GM18951 (cell line): ENCODE data around the gene MYO1E.

Source experiments
- POLR2A ChIP-seq: IDR thresholded peaks from 4 replicates; pipeline ENCODE4 v1.6.1; 2011; ENCODE audit warnings: mild to moderate bottlenecking; ENCODE audit not compliant: insufficient read length, insufficient read depth; ENCODE audit errors: extremely low read depth
- in situ Hi-C: fragments of 300-500 bp; cut with MboI; formaldehyde crosslinking; loops from one replicate; pipeline ENCODE4 v1.12.0; 2022; ENCODE audit warnings: low sequenced_read_pairs, mixed read lengths, inconsistent platforms; ENCODE audit not compliant: unreplicated experiment

The MYO1E gene

DNA sequence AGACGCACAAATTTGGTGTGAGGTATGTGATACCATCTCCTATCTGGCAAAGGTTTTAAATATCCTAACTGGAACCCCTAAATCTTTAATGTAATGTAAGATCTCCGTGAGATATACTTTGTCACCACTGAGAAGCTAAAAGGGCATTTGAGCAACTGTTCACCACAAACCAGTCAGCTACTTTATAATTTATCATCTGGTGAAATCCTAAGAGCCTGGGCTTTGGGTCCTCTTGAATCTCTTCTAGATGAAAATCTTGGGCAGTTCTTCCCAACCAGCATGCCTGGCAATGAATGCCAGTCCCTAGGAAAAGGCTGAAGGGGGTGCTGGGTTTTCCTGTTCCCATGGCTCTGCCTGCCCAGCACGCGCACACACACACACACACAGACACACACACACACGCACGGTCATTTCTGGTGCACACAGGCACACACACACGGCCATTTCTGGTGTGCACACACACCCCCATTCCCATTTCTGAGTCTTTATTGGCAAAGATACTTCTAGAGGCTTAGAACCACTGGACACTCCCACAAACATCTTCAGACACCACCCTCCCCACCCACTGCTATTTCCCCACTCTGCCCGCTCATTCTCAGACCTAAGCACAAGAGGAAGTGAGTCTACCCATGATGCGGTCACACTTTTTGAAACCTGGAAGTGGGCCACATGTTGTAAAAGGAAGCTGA, 72.6 kb downstream of the MYO1E start:
- no peak for TF ChIP-seq POLR2A
- in situ Hi-C loops, result no loop called here

DNA sequence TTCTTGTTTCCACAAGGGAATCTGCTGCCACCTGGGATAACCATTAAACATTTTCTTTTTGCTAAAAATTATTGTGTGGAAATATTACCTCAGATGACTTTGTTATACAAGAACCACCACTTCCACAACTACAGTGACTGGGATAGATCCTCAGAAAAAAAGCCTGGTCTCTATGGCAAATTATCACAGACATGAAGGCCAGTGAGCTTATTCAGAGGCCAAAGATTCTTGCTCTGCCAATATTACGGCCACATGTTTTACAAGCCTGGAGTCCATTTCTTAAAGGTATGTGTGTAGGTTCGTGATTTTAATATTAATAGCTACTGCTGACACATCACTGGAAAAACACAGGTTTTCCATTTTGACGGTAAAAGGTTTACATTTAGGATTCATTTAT, 73.8 kb downstream of the MYO1E start:
- in situ Hi-C loops, result no loop called here

GRCh38 chr15:59298225-59298853, 74.3 kb downstream of the MYO1E start:
- peak; percentile 21 for TF ChIP-seq POLR2A
- in situ Hi-C loops, result no loop called here

More for the DNA sequence above, 73.8 kb downstream of the MYO1E start:
- TF ChIP-seq POLR2A, result no peak

GRCh38 chr15:59296181-59296617, 76.5 kb downstream of the MYO1E start:
- no peak for TF ChIP-seq POLR2A
- in situ Hi-C loops, result no loop called here

DNA sequence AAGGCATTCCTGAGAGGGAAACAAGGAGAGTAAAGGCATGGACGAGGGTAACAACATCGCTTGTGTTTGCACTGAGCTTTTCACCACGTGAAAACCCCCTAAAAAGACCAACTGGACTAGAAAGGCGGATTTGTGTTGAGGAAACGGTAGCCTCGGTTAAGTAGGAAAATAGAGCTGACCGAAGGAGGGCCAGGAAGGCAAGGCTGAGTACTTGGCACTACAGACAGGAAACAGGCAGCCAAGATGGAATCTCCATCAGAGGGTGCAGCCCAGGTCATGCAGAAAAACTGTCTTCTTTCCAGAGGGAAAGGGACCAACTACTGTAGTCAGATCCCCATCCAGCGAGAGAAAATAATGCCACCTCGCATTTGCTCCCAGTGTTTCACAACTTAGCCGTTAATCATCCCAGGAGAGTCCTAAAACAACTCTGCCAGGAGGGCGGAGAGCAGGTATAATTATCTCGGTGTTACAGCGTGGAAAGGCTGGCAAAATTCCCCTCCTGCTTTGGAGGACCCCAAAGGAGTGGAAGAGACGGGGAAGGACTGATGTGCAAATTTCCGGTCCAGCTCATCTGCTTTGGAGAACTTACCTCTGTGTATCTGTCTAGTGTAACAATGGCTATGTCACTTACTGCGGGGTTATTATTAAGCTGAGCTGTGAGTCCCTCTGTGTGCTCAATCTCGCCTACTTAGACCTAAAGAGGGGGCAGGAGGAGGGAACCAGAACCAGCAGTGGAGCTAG, 77.2 kb downstream of the MYO1E start:
- in situ Hi-C loops, result no loop called here
- TF ChIP-seq POLR2A, result no peak

DNA sequence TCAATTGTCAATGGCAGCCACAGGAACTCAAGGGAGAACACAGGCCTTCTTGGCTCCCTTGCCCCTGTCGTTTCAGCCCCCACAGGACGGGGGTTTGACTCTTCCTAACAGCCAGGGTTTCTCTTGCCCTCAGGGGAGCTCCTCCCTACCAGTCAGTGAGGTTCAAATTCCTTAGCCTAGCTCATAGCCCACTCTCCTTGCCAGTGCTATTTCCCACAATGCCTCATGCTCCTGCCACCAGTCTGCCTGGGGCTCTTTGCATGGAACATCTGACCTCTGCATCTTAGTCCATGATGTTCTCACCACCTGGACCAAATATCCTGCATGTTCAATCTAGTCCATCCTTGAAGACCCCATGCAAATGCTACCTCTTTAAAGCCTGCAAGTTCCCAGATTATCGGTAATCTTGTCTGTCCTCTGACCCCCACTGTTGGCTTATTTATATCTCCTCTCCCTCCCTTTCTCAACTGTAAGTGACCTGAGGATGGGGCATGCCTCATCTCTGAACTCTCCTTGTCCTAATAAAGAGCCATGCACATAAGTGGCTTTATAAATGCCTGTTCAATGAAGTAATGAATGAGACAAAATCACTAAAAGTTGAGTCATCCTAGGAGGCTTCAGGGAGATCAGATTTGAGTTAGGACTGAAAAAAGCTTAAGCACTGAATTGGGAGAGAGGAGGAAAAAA, 78.0 kb downstream of the MYO1E start:
- TF ChIP-seq POLR2A, result no peak
- in situ Hi-C loops, result no loop called here

- in situ Hi-C loops, result no loop called here
Observed at GRCh38 chr15:59292442-59293151, 80.1 kb downstream of the MYO1E start.

DNA sequence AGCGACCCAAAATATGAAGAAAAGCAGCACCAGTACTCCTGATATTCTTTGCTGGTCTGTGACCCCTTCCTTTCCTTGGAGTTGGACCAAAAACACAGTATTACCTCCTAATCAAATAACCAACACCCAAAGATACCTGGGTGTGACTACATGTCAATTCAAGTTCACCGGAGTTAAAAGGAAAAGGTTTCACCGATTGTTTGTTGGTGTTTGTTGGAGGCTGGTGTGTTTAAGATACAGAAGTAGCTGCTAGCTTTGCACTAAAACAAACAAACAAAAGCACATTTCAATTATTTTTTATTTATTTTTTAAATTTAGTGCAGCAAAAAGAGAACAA, 81.5 kb downstream of the MYO1E start:
- in situ Hi-C loops, result no loop called here
- TF ChIP-seq POLR2A, result no peak

More at GRCh38 chr15:59292442-59293151, 80.1 kb downstream of the MYO1E start:
- no peak for TF ChIP-seq POLR2A

GRCh38 chr15:59290295-59291212, 82.1 kb downstream of the MYO1E start:
- in situ Hi-C loops, result no loop called here
- no peak for TF ChIP-seq POLR2A

DNA sequence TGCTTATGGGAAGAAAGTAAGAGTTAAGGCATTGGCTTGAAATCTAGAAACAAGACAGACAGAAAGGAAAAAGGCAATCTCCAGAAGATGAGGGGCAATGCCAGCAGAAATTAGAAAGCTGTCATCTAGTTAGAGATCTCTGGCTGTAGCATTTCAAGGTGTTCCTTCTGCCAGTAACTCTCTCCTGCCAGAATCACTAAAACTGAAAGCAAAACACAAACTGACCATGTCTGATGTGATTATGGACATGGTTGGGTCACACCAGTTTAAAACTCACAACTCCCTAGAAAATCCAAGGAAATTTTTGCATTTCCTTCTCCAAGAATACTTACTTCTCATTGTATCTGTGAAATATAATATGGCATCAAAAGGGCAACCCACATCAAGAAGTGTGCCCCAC, 83.1 kb downstream of the MYO1E start:
- in situ Hi-C loops, result no loop called here
- no peak for TF ChIP-seq POLR2A

GRCh38 chr15:59283717-59284391, 88.8 kb downstream of the MYO1E start:
- TF ChIP-seq POLR2A, result no peak
- in situ Hi-C loops, result no loop called here
